ENCODE data around the gene ORM1.

ORM1 gene

GRCh38 chr9:114334490-114334889, 11.6 kb downstream of the ORM1 start:
- no peak for TF ChIP-seq CTCF (IDR thresholded peaks at IDR 0.05; ENCODE audit: low read depth, low read length)
- no peak overlapping the region for H3K4me3 ChIP-seq (ENCODE audit: low read depth, low read length)
- in situ Hi-C loops (cut with HindIII; ENCODE audit: low sequenced_read_pairs) = no loop called here
- DNase-seq (ENCODE audit: low read depth, low spot score) = no peak

- in situ Hi-C loops (cut with HindIII; ENCODE audit: low sequenced_read_pairs) = no loop called here
- H3K4me3 ChIP-seq (ENCODE audit: low read depth, low read length) = no peak overlapping the region
- TF ChIP-seq CTCF (IDR thresholded peaks at IDR 0.05; ENCODE audit: low read depth, low read length) = no peak
- DNase-seq (ENCODE audit: low read depth, low spot score) = no peak
These were observed 12.8 kb downstream of the ORM1 start for GRCh38 chr9:114335745-114336144.

GRCh38 chr9:114336157-114336556, 13.3 kb downstream of the ORM1 start:
- no peak for DNase-seq (ENCODE audit: low read depth, low spot score)
- in situ Hi-C loops (cut with HindIII; ENCODE audit: low sequenced_read_pairs) = no loop called here
- TF ChIP-seq CTCF (IDR thresholded peaks at IDR 0.05; ENCODE audit: low read depth, low read length) = no peak
- H3K4me3 ChIP-seq (ENCODE audit: low read depth, low read length) = no peak overlapping the region

GRCh38 chr9:114336699-114337395, 13.9 kb downstream of the ORM1 start:
- DNase-seq (ENCODE audit: low read depth, low spot score) = no peak
- no peak overlapping the region for H3K4me3 ChIP-seq (ENCODE audit: low read depth, low read length)
- TF ChIP-seq CTCF (IDR thresholded peaks at IDR 0.05; ENCODE audit: low read depth, low read length) = no peak
- in situ Hi-C loops (cut with HindIII; ENCODE audit: low sequenced_read_pairs) = no loop called here

- no peak overlapping the region for H3K4me3 ChIP-seq (ENCODE audit: low read depth, low read length)
- TF ChIP-seq CTCF (IDR thresholded peaks at IDR 0.05; ENCODE audit: low read depth, low read length) = no peak
- DNase-seq (ENCODE audit: low read depth, low spot score) = no peak
- in situ Hi-C loops (cut with HindIII; ENCODE audit: low sequenced_read_pairs) = no loop called here
These were observed 15.3 kb downstream of the ORM1 start for GRCh38 chr9:114338187-114338586.

GRCh38 chr9:114339130-114339908, 16.4 kb downstream of the ORM1 start:
- peak; percentile 33 for DNase-seq (ENCODE audit: low read depth, low spot score)
- H3K4me3 ChIP-seq (ENCODE audit: low read depth, low read length) = no peak overlapping the region
- in situ Hi-C loops (cut with HindIII; ENCODE audit: low sequenced_read_pairs) = no loop called here
- TF ChIP-seq CTCF (IDR thresholded peaks at IDR 0.05; ENCODE audit: low read depth, low read length) = peak; percentile 93
